ENCODE results near the gene SF3B4. TPM values are rescaled to one million over a fixed set of nuclear protein-coding genes. Genes with fewer than 3 reads are reported as not detected.

Gene SF3B4, protein sequence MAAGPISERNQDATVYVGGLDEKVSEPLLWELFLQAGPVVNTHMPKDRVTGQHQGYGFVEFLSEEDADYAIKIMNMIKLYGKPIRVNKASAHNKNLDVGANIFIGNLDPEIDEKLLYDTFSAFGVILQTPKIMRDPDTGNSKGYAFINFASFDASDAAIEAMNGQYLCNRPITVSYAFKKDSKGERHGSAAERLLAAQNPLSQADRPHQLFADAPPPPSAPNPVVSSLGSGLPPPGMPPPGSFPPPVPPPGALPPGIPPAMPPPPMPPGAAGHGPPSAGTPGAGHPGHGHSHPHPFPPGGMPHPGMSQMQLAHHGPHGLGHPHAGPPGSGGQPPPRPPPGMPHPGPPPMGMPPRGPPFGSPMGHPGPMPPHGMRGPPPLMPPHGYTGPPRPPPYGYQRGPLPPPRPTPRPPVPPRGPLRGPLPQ
- total RNA-seq (2022; extraction: Qiagen RNA extraction), result 127 to 140 TPM (median 131 TPM) in 5 replicates

DNA sequence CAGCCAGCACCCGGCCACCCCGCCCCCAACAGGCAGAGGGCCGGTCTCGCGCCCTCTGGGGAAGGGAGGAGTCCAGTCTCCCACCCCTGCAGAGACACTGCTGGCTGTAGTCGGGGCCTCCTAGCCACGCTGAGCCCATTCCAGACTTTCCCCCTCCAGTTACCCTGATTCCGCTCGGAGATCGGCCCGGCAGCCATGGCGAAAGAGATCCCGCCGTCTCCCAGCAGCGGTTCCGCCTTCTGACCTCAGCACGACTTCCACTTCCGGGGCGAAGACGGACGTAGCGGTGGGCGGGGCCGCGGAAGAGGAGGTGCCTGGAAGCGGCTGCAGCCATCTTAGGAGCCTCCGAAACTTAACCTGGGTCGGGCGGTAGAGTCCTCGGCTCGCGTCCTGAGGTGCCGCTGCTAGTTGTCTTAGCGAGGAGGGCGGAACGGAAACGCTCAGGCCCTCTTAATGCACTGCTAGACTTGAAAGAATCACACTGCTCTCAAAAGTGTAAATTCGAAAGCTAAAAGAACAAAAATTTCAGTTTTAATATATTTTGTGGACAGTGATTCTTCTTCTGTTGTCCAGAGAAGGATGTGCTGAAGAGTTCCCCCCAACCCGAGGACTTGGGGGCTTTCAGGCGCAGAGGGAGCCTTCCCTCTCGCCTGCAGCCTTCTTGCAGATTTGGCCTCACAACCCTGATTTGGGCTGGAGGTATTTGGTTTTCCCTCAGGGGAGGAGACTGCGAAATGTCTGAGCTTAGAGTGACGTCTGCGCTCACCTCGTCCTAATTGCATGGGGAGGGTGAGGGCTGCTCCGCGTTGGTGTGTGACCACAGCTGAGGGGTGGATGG is at the start of gene SF3B4:
TSS of gene SF3B4 (minus strand) at position 241 of the 838 bp plus-strand sequence. CDS start at position 197, 44 bp downstream.

DNA sequence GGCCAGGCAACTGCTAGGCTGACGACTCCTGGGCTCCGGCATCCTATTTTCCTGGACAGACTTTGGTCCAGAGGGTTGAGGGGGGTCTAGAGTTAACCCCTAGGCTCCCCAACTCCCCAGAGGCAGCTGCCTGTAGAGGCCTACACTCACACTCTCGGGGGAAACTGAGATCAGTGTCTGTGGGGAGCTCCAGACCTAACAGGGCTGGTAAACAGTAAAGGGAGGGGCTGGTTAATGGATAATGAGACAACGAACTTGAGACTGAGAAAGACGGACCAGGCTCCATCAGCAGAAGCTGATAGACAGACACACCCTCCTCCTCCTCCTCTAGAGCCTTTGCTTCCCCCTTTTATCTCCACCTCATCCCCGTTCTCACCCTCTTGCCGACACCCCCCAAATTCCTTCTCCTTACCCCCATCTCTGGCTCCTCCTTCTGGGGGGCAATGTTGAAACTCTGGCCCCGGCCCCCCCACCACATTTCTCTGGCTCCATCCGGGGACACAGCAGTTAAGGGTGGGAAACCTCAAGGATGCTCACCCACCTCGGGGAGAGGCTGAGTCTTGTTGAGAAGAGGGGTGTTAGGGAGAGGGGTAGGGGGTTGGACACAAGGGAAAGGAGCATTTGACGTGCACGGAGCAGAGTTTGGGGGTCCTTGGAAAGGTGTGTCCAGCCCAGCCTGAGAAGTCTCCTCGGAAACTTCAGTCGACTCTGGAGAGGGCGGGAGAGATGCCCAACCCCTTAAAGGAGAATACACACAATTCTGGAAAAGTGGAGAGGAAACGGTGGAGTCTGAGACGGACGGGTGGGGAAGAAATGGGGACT is 8.8 kb upstream of the SF3B4 start, which contains the start of gene MTMR11:
TSS of gene MTMR11 (minus strand) at position 710 of the 822 bp plus-strand sequence. CDS start at position 478, 232 bp downstream.

DNA sequence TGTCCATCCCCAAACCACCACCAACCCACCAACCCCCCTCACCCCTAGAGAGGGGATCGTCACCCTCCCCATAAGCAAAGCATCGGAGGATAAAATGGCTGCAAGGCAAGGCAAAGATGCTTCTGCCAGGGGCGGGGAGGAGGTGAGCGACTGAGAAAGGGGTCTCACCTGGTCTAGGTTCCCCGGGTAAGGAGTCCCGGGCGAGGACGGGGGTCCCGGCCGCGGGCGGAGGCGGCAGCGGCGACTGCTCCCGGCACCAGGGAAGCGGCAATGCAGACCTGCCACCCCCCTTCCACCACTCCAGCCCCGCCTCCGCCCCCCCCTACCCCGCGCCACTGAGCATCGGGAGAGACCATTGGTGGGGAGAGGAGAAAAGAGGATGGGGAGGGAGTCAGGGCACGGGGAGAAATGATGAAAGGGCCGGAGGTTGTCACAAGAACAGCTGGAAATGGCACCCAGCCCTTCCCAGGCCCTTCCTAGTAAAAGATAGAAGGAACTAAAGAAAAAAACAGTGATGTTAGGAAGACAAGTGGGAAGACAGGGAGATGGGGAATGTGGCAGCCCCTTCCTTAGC is 9.9 kb downstream of the SF3B4 start, which contains the start of gene SV2A:
TSS of gene SV2A (minus strand) at position 274 of the 574 bp plus-strand sequence. CDS start 4,004 bp downstream, outside the sequence.

GRCh38 chr1:149899460-149900284 is 27.9 kb downstream of the SF3B4 start, which contains the start of gene BOLA1:
TSS of gene BOLA1 (plus strand) at chr1:149899568. CDS start at chr1:149900060, 492 bp downstream.

Other genes starting within 250 kb of the SF3B4 start
- not detected in 5 replicates for gene FCGR1A, start 145.1 kb downstream of the SF3B4 start, total RNA-seq (2022; extraction: Qiagen RNA extraction)
- 17.3 to 30.0 TPM (median 24.7 TPM) in 5 replicates for gene BOLA1, start 28.2 kb downstream of the SF3B4 start, total RNA-seq (2022; extraction: Qiagen RNA extraction)
- gene SV2A, start 10.0 kb downstream of the SF3B4 start, total RNA-seq (2022; extraction: Qiagen RNA extraction), result 0.06 to 0.17 TPM (median 0.09 TPM) in 5 replicates
- 7.7 to 11.3 TPM (median 9.3 TPM) in 5 replicates for gene MTMR11, start 9.1 kb upstream of the SF3B4 start, total RNA-seq (2022; extraction: Qiagen RNA extraction)
- gene OTUD7B, start 82.9 kb upstream of the SF3B4 start, total RNA-seq (2022; extraction: Qiagen RNA extraction), result 9.2 to 12.5 TPM (median 11.5 TPM) in 5 replicates
- gene VPS45, start 140.0 kb upstream of the SF3B4 start, total RNA-seq (2022; extraction: Qiagen RNA extraction), result 15.6 to 17.5 TPM (median 16.6 TPM) in 5 replicates
- 8.0 to 10.9 TPM (median 9.4 TPM) in 5 replicates for gene PLEKHO1, start 222.1 kb upstream of the SF3B4 start, total RNA-seq (2022; extraction: Qiagen RNA extraction)

Measured in A549 treated with CORT108297 at 1 μM for 4 hours (cell line).